GM12874 (cell line): ENCODE results near the gene HOTAIR.

ENCODE experiments used
- CTCF ChIP-seq: IDR thresholded peaks from 2 replicates; pipeline ENCODE4 v1.5.1; 2011; ENCODE audit warnings: low read depth, mild to moderate bottlenecking, control low read depth, low read length, moderate library complexity; ENCODE audit not compliant: insufficient read depth

The HOTAIR gene

DNA sequence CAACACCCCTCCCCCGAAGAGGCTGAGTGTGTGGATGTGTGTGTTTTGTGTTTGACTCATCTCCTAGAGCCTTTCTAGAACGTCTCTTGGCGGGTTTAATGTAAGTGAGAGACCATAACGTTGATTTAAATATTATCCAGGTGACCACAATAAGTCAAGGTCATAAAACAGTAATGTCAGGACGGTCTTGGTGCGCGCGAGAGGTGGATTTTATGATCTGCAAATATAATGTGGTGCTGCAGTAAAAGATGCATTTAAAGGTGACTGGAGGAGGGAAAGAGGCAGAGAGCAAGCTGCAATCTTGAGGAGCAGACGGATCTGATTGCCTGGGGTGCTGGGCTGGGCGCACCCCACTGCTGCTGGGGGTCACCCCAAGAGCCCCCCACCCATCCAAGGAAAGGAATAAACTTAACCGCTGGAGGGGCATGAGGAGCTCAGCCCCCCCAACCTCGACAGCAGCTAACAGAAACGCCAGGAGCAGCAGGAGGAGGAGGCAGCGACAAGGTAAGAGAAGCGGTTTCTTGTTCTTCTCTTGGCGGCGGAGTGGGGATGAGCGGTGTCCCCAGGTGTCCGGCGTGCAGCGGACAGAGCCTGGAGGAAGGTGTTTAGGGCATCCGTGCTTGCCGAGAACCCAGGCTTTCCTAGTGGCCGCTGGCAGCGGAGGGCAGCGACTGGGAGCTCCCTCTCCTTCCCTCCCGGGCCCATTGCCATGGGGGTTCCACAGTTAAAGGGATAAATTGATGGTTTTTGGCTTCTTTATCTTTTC lies 15.7 kb upstream of the HOTAIR start:
- TF ChIP-seq CTCF = no peak

- TF ChIP-seq CTCF = peak; percentile 49
Observed at GRCh38 chr12:53989227-53990113, 14.7 kb upstream of the HOTAIR start.

DNA sequence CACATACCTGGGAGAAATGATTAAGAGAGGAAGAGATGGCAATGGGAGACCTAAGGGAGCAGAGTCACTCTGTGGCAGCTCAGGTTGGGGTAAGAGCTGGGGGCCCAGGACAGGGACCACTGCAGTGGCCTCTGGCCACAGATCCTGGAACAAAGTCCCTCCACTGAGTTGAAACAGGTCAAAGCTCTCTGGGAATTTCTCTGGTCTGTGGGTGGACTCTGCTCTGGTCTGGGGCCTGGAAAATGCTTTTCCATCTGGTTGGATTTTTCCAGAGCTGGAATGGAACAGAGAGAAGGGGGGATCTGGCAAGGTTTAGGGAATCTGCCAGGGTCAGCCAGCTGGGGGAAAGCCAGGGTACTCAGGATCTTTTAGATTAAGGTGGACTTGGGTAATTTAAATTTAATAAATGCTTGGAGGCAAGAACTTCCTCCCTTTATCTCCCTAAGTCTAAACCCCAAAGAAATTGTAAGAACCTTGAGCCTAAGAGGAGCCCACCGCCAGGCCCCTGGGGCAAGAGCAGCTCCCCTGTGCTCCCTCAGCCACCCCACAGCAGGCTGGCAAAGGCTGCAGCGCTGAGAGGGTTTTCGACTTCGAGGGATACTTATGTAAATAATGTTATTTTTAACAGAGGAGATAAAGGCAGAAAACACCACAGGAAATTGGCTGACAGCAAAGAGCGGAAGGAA lies 13.9 kb upstream of the HOTAIR start:
- TF ChIP-seq CTCF = no peak

GRCh38 chr12:53987787-53988230 lies 13.1 kb upstream of the HOTAIR start:
- TF ChIP-seq CTCF = no peak

GRCh38 chr12:53986686-53987483 lies 12.1 kb upstream of the HOTAIR start:
- TF ChIP-seq CTCF = no peak

- no peak for TF ChIP-seq CTCF
Observed at GRCh38 chr12:53985994-53986685, 11.4 kb upstream of the HOTAIR start.
